Epithelial cell of esophagus (primary cell): Measurements from ENCODE around the gene GRIA3.

ENCODE experiments used
- DNase-seq: peaks from one replicate; pipeline ENCODE4 v3.0.0; 2010; ENCODE audit warnings: low read depth
- H3K4me3 ChIP-seq: 2 replicates; pipeline ENCODE4 v1.5.1; 2011; ENCODE audit warnings: mild to moderate bottlenecking, low read length, control low read depth
- CTCF ChIP-seq: IDR thresholded peaks from 2 replicates; pipeline ENCODE4 v1.5.1; 2011; ENCODE audit warnings: low read depth, mild to moderate bottlenecking, low read length, control low read depth, inconsistent platforms; ENCODE audit not compliant: insufficient read depth; ENCODE audit errors: missing control alignments

GRIA3 gene

GRCh38 chrX:123405231-123405630, 221.2 kb downstream of the GRIA3 start:
- H3K4me3 ChIP-seq: no peak overlapping the region
- DNase-seq: no peak
- TF ChIP-seq CTCF: no peak

GRCh38 chrX:123408821-123409737, 225.0 kb downstream of the GRIA3 start:
- no peak for DNase-seq
- H3K4me3 ChIP-seq: no peak overlapping the region
- TF ChIP-seq CTCF: no peak

GRCh38 chrX:123422875-123423274, 238.8 kb downstream of the GRIA3 start:
- peak; percentile 76 for TF ChIP-seq CTCF
- no peak overlapping the region for H3K4me3 ChIP-seq
- peak; percentile 32 for DNase-seq

GRCh38 chrX:123424546-123424945, 240.5 kb downstream of the GRIA3 start:
- no peak overlapping the region for H3K4me3 ChIP-seq
- peak; percentile 61 for DNase-seq
- no peak for TF ChIP-seq CTCF

GRCh38 chrX:123425471-123425870, 241.4 kb downstream of the GRIA3 start:
- no peak for TF ChIP-seq CTCF
- DNase-seq: peak; percentile 5
- no peak overlapping the region for H3K4me3 ChIP-seq

GRCh38 chrX:123425904-123426303, 241.8 kb downstream of the GRIA3 start:
- peak; percentile 16 for DNase-seq
- H3K4me3 ChIP-seq: no peak overlapping the region
- TF ChIP-seq CTCF: no peak
